Osteoblast (primary cell): ENCODE measurements around the gene ADARB2. TPM values are rescaled to one million over a fixed set of nuclear protein-coding genes. Genes with fewer than 3 reads are reported as not detected.

Experiments
- DNase-seq: peaks from one replicate; pipeline ENCODE4 v3.0.0; 2011; ENCODE audit warnings: low spot score, mixed read lengths; ENCODE audit not compliant: insufficient read length; ENCODE audit errors: missing footprints
- H2AFZ ChIP-seq: 2 replicates; pipeline ENCODE4 v1.6.0; 2011; ENCODE audit warnings: mild to moderate bottlenecking, low read length
- H3K27ac ChIP-seq: 2 replicates; pipeline ENCODE4 v1.5.1; 2011; ENCODE audit warnings: mild to moderate bottlenecking, low read depth, low read length, moderate library complexity
- H3K27me3 ChIP-seq: 2 replicates; pipeline ENCODE4 v1.6.0; 2012; ENCODE audit warnings: mild to moderate bottlenecking, control low read depth, inconsistent platforms, low read length, moderate library complexity; ENCODE audit not compliant: insufficient read depth
- H3K36me3 ChIP-seq: 2 replicates; pipeline ENCODE4 v1.5.1; 2011; ENCODE audit warnings: mild to moderate bottlenecking, low read length, control low read depth, moderate library complexity; ENCODE audit not compliant: insufficient read depth
- H3K4me1 ChIP-seq: 2 replicates; pipeline ENCODE4 v1.5.1; 2011; ENCODE audit warnings: mild to moderate bottlenecking, low read length, control low read depth, moderate library complexity; ENCODE audit not compliant: insufficient read depth
- H3K4me2 ChIP-seq: 2 replicates; pipeline ENCODE4 v1.6.0; 2011; ENCODE audit warnings: mild to moderate bottlenecking, low read length; ENCODE audit not compliant: insufficient read depth
- H3K4me3 ChIP-seq: fragments of 200-600 bp; sonication (generic); 3 replicates; pipeline ENCODE4 v1.5.1; 2012; ENCODE audit warnings: mild to moderate bottlenecking, low read length, inconsistent platforms; ENCODE audit not compliant: insufficient read depth
- H3K79me2 ChIP-seq: 2 replicates; pipeline ENCODE4 v1.6.0; 2012; ENCODE audit warnings: mild to moderate bottlenecking, low read length, control low read depth, inconsistent platforms; ENCODE audit not compliant: insufficient read depth
- H3K9me3 ChIP-seq: 2 replicates; pipeline ENCODE4 v1.5.1; 2011; ENCODE audit warnings: low read depth, low read length, control low read depth
- H4K20me1 ChIP-seq: 2 replicates; pipeline ENCODE4 v1.6.0; 2012; ENCODE audit warnings: mild to moderate bottlenecking, low read length, control low read depth; ENCODE audit not compliant: insufficient read depth
- total RNA-seq: library from RNA; depleted of rRNA; stranded (reverse); fragments of >200 nt; gene quantifications from 2 replicates; pipeline ENCODE4 v1.2.3, GENCODE V29; 2012
- TF ChIP-seq, protein P1 (sequence below): IDR thresholded peaks from 2 replicates; pipeline ENCODE4 v1.5.1; 2011; ENCODE audit warnings: mild to moderate bottlenecking, low read depth, low read length, moderate library complexity; ENCODE audit errors: extremely low read depth

The ADARB2 gene
- total RNA-seq, 1 donor: not detected

- Histone ChIP-seq H3K36me3 (no peaks in the 10 kb centered on the region), H3K79me2 (no peaks in the 10 kb centered on the region), H3K4me1 (no peaks in the 10 kb centered on the region), H3K27ac (no peak overlapping the region), H3K9me3 (no peaks in the 10 kb centered on the region), H3K4me2 (no peak overlapping the region), H4K20me1 (no peaks in the 10 kb centered on the region), H3K4me3 (no peak overlapping the region), H2AFZ (no peak overlapping the region), H3K27me3 (no peaks in the 10 kb centered on the region)
- TF ChIP-seq, protein P1, sequence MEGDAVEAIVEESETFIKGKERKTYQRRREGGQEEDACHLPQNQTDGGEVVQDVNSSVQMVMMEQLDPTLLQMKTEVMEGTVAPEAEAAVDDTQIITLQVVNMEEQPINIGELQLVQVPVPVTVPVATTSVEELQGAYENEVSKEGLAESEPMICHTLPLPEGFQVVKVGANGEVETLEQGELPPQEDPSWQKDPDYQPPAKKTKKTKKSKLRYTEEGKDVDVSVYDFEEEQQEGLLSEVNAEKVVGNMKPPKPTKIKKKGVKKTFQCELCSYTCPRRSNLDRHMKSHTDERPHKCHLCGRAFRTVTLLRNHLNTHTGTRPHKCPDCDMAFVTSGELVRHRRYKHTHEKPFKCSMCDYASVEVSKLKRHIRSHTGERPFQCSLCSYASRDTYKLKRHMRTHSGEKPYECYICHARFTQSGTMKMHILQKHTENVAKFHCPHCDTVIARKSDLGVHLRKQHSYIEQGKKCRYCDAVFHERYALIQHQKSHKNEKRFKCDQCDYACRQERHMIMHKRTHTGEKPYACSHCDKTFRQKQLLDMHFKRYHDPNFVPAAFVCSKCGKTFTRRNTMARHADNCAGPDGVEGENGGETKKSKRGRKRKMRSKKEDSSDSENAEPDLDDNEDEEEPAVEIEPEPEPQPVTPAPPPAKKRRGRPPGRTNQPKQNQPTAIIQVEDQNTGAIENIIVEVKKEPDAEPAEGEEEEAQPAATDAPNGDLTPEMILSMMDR: no peak
- no peak for DNase-seq
Measured at GRCh38 chr10:1712944-1713671, 24.2 kb downstream of the ADARB2 start.

DNA sequence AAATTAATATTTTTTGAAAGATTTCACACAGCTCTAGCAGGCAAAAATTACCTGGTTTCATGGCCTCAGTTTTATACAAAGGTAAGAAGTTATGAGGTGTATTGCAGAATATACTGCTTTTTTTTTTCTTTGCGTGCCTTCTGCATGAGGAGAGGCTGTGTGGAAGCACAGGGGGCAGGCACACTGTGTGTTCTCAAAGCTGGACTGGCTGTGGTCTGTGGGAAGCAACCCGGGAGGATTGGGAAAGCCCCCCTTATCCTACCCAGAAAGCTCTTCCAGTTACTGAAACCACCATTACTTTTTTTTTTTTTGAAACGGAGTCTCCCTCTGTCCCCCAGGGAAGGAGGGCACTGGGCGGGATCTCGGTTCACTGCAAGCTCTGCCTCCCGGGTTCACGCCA, 25.0 kb downstream of the ADARB2 start:
- no peaks in the 10 kb centered on the region for H3K9me3 ChIP-seq
- no peak overlapping the region for H3K4me3 ChIP-seq
- no peak overlapping the region for H3K4me2 ChIP-seq
- H3K79me2 ChIP-seq: no peaks in the 10 kb centered on the region
- no peak for DNase-seq
- no peaks in the 10 kb centered on the region for H4K20me1 ChIP-seq
- H2AFZ ChIP-seq: no peak overlapping the region
- H3K36me3 ChIP-seq: no peaks in the 10 kb centered on the region
- H3K27ac ChIP-seq: no peak overlapping the region
- no peaks in the 10 kb centered on the region for H3K4me1 ChIP-seq
- H3K27me3 ChIP-seq: no peaks in the 10 kb centered on the region
- TF ChIP-seq, protein P1: no peak

DNA sequence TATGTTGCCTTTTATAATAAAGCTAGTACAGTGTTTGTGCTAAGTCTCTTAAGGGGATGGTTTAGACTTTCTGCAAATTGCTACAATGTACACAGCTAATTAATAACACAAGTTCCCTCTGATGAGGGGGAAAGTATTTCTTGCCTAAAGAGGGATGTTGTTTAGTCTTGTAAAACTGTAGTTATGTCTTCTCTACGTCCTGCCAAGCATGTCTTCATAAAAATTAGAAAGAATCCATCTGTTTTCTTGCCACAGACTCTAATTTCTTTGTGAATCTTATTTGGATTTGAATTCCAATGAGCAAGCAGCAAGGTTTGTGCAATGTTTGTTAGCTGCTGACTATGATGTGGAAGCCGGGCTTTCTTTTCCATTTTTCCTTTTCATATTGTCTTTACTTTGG, 28.2 kb downstream of the ADARB2 start:
- no peak overlapping the region for H2AFZ ChIP-seq

DNA sequence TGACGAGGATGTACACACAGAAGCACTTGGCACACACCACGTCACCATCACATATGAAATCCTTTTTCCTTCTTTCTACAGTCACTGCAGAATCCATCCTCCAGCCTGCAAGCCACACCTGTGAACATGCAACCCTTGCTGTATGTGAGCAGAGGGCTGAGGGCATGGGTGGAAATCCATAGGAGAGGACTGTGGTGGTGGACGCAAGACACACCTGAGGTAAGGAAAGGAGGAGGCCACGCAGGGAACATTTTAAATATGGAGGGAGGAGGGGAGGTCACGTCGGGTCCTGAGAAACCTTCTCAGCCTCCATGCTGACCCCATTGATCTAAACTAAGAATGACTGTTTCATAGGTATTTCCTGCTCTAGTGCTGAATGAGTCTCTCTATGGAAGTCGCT, 28.6 kb downstream of the ADARB2 start:
- no peaks in the 10 kb centered on the region for H4K20me1 ChIP-seq
- no peaks in the 10 kb centered on the region for H3K79me2 ChIP-seq
- H2AFZ ChIP-seq: no peak overlapping the region
- H3K4me2 ChIP-seq: no peak overlapping the region
- TF ChIP-seq, protein P1: no peak
- no peaks in the 10 kb centered on the region for H3K27me3 ChIP-seq
- H3K9me3 ChIP-seq: peaks cover 3% of the 10 kb centered on the region
- H3K36me3 ChIP-seq: no peaks in the 10 kb centered on the region
- H3K4me1 ChIP-seq: no peaks in the 10 kb centered on the region
- H3K27ac ChIP-seq: no peak overlapping the region
- DNase-seq: no peak
- no peak overlapping the region for H3K4me3 ChIP-seq

More for the DNA sequence above, 28.2 kb downstream of the ADARB2 start:
- H3K27me3 ChIP-seq: no peaks in the 10 kb centered on the region
- no peak overlapping the region for H3K27ac ChIP-seq
- H3K36me3 ChIP-seq: no peaks in the 10 kb centered on the region
- no peaks in the 10 kb centered on the region for H3K79me2 ChIP-seq
- H4K20me1 ChIP-seq: no peaks in the 10 kb centered on the region
- no peaks in the 10 kb centered on the region for H3K4me1 ChIP-seq
- DNase-seq: peak; percentile 32
- H3K4me3 ChIP-seq: no peak overlapping the region
- H3K4me2 ChIP-seq: no peak overlapping the region
- TF ChIP-seq, protein P1: no peak
- H3K9me3 ChIP-seq: peaks cover 3% of the 10 kb centered on the region
